HTERT RPE-1 (cell line): ENCODE measurements around the gene GFRA4.

Experiments
- in situ Hi-C: fragments of 300-500 bp; cut with MboI; formaldehyde crosslinking; loops from 4 replicates; pipeline ENCODE4 v1.14.3; 2020; ENCODE audit warnings: low sequenced_read_pairs

GFRA4 gene

DNA sequence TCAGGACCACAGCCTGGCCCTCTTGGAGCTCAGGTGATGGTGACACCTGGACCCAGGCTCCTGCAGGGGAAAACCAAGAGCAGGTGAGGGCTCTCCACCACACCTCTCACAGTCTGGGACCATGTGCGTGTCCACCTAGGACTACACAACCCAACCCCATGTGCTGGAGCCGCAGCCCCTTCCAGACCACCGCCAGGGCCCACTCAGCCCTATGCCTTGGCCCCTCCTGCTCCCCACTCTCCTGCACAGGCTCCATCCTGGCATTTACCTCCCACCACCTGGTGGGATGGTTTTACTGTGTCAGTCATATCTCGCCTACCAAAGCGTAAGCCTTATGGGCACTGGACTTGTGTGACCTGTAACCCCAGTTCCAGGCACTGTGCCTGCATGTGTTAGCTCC, 31.7 kb upstream of the GFRA4 start:
- in situ Hi-C loops = no loop called here

DNA sequence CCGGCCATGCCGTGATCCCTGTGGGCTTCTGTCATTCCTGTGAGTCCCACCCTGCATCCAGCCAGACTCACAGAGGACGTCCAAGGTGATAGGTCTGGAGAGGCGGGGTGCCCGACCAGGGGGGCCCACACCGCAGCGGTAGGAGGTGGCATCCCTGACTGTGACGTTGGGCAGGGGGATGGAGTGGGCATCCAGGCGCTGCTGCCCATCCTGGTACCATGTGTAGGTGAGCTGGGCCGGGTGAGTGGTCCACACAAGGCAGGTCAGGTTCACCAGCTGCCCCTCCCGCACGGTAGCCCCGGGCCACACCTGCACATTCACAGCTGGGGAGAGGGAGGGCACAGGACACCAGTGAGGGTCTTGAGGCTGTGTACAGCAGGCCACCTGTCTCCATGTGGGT, 30.2 kb upstream of the GFRA4 start:
- in situ Hi-C loops = no loop called here

DNA sequence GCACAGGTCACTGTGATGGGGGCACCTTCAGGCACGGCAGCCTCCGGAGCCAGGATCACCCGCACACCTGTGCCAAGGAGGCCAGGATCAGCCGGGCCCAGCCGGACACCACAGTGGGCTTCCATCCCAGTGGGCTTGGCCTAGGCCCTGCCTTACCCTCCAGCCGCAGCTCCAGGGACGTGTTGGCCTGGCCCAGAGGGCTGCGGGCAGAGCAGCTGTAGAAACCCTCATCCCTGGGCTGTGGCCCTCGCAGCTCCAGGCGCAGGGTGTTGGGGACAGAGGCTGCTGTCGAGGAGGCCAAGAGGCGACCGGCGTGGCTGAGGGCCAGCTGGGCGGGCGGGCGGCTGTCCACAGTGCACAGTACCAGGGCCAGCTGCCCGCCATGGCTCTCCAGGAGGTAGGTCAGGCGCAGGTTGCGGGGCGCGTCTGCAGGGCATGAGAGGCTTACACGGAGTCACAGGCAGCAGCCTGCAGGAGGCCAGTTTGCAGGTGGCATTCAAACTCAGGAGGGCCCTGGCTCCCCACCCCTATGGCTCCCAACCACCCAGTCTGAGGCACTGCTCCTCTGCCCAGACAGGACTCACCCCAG, 29.6 kb upstream of the GFRA4 start:
- in situ Hi-C loops = no loop called here

DNA sequence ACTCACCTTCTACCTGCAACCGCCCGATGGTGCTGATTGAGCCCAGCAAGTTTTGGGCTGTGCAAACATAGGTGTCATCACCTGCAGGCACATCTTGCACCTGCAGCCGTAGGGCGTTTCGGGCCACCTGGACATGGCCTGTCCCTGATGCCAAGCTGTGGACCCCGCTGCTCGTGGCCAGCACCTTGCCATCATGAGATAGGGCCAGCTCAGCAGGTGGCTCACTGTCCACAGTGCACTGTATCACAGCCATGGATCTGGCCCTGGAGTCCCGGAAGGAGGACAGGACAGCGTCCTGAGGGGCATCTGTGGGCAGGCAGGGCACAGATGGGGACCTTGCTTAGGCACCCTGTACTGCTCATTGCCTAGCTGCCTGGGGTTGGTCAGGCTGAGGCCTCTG, 28.7 kb upstream of the GFRA4 start:
- in situ Hi-C loops = no loop called here

DNA sequence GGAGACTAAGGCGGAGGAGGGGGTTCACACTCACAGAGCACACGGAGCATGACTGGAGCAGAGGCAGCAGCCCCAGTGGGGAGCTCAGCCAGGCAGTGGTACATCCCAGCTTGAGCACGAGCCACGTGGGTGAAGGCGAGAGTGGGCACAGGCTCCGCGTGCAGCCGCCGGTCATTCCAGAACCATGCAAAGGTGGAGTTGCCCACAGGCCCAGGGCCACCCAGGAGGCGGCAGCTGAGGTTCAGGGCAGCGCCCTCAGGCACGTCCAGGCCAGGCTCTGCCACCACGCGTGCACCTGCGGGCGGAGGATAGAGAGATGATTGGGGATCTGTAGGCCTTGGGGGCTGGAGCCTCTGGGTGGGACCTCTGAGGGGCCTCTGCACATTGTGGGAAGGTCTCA, 28.1 kb upstream of the GFRA4 start:
- in situ Hi-C loops = no loop called here

DNA sequence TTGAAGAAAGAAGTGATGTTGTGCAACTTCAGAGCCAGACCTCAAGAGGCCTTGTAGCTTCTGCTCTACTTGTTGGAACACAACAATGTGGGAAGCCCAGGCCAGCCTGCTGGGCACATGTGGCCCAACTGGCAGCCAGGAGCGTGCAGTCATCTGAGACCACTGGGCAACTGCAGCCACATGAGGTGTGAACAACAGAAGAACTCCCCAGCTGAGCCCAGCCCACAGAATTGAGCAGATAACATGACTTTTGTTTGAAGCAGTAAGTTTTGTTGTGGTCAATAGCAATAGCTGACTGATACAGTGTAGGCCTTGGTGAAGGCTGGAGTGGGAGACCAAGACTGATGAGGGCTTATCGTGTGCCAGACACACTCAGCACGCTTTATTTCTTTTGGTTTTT, 27.2 kb upstream of the GFRA4 start:
- in situ Hi-C loops = no loop called here

DNA sequence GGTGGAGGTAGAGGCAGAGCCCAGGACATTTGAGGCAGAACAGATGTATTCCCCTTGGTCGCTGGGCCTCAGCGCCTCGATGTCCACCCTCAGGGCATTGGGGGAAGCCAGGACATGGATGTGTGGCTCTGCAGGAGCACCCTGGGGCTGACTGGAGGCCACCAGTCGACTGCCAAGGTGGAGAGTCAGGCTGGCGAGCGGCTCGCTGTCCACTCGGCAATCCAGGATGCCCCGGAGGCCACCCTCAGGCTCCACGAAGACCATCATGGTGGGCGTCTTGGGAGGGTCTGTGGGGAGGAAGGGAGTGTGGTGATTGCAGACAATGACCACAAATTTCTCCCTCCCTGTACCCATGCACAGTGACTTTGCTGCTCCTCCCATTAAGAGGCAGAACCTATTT, 26.8 kb upstream of the GFRA4 start:
- in situ Hi-C loops = no loop called here

DNA sequence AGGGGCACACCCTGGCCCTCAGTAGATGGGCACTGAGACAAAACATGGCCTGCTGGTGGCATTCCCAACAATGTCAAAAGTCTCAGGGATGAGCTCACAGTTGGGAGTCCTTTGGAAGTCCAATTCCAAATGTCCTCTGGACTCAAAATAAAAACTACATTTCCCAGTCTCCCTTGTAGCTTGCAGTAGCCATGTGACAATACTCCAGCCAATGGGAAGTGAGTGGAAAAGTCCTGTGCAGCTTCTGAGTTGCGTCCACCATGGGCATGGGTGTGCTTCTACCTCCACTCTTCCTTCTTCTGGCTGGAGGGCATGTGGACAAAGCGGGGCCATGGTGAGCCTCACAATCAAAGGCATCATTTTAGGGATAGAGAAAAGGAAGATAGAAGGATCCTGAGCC, 24.5 kb upstream of the GFRA4 start:
- in situ Hi-C loops = no loop called here

DNA sequence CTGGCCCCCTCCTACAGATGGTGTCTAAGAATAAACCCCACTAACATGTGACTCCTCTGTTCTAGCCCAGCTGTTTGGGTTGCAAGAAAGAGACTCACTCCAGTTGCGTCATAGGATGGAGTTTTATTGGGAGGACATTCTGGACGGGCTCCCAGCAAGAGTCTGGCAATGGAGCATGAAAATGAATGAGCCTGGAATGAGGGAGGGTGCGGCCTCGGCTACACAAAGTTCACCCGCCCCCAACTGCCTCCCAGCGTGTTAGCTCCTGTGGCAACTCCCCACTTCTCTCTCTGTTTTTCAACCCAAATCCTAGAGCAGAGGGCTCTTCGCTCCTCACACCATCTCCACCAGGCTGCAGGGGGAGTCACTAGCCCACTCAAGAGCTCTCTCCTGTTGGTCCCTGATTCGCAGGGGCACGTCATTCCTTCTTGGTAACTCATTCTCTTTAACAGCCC, 23.7 kb upstream of the GFRA4 start:
- in situ Hi-C loops = no loop called here

DNA sequence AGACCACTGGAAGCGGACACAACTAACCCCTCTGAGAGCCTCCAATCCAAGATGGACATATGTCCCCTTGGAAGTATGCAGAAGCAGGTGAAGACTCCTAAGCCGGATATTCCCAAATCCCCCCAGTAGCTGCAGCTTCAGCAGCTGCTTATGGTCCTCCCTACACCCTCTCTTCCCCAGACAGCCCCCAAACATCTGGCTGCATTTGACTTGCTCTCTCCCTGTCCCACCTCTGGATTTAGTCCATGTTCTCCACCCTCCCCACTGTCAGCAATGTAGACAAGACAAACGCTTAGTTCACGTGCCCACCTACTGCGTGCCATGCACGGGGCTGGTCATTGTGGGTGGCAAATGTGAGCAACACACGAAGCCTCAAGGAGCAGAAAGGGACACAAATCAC, 23.2 kb upstream of the GFRA4 start:
- in situ Hi-C loops = no loop called here

DNA sequence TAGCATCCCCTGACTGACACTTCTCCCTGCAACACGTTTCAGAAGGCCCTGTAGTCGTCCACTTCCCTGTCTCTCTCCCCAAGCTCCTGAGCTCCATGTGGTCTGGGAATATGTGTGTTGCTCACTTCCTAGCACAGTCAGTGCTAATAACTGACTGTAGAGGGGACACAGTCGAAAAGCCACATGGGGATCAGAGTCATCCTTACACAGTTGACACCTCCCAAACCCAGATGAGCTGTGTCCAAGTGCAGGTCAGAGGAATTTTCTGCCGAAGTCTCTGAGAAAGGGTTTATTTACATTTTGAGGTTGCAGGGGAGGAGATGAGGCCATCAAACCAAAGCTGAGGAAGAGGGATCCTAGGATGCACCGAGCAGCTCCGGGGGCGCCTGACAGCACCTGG, 22.1 kb upstream of the GFRA4 start:
- in situ Hi-C loops = no loop called here

DNA sequence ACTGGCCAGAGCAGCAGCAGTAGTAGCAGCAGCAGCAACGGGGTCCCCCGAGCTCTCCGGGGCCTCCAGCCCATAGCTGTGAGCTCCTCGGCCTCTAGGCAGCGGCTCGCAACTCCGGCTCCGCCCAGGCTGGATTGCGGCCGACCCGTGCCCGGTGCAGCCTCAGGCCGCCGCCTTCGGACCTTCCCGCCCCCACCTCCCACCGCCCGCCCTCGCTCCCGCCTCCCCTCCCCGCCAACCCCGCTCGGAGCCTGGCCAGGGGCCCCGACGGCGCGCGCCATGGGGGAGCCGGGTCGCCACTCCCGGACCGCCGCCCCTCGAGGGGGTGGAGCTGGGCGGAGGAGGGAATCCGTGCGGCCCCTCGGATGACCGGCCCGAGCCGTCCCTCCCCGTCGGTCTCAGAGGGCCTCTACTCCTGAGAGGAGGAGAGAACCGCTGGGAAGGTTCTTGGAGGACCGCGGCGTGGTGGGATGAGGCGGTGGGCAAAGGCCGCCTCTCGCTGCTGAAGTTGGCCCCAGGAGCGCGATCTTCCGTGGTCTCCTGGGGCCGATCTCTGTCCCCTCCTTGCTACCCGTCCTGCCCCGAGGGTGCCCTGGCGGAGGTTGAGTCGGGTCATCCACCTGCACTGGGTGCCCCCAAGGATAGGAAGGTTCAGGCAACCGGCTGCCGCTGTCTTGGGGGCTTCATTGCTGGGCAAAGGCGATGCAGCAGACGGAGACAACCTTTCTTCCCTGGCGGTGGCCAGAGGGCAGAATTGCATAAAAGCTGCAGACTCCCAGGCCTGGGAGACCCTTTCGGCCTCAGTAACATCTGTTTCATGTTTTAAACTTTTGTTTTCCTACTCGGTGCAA, 19.0 kb upstream of the GFRA4 start, which contains the start of gene ADAM33:
Gene ADAM33 (minus strand): TSS at position 80 of the 851 bp plus-strand sequence. CDS start 6 bp downstream, at position 74.
- in situ Hi-C loops = no loop called here

DNA sequence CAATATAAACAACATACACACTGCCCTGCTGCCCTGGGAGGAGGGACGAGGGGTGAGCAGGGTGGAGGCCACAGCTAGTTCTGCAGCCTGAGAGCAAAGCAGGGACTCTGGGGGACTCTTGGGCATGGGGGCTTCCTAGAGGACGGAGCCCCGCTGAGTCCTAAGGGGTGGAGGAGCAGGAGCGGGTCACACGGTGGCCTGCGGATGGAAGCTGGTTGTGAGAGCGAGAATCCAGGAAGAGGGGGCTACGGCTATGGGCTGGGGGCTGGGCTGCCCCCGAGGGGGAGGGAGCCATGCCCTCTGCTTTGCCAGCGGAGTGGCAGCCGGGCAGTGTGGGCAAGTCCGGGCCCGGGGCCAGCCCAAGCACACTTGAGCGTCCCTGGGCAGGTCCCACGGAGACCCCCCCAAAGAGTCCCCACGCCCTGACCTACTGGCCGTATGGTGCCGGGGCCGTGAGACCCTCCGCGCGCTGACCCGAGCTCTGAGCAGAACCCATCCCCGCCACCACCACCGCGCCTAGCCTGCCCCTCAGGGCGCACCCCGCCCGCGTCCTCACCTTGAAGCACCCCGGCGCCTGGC, 18.2 kb upstream of the GFRA4 start:
- in situ Hi-C loops = no loop called here

DNA sequence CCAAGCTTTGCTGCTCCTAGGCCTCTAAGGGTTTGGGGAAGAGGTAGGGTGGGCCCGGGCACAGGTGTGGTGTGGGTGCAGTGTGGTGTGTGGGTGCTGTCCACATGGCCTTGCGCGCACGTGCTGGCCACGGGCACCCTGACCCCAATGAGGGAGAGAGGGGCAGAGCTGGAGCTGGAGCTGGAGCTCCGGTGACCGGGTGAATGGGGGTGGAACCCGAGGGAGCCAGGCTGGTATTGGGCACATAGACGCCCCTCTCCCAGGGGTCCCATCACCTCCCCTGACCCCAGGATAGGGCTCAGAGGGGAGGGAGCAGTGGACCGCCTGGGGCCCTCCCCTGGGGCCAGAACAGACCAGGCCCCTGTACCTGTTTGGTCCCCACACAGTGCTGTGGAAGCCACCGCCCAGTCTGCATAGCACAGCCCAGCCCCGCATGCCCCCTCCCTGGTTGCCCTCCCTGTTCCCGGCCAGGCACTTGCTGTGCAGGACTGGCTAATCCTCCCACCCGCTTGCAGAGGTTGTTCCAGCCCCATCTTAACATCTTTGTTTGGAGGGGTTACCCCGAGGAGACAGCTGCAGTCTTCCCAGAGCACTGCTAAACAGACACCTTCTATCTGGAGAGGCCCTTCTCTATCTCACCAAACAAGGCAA, 17.6 kb upstream of the GFRA4 start:
- in situ Hi-C loops = no loop called here

DNA sequence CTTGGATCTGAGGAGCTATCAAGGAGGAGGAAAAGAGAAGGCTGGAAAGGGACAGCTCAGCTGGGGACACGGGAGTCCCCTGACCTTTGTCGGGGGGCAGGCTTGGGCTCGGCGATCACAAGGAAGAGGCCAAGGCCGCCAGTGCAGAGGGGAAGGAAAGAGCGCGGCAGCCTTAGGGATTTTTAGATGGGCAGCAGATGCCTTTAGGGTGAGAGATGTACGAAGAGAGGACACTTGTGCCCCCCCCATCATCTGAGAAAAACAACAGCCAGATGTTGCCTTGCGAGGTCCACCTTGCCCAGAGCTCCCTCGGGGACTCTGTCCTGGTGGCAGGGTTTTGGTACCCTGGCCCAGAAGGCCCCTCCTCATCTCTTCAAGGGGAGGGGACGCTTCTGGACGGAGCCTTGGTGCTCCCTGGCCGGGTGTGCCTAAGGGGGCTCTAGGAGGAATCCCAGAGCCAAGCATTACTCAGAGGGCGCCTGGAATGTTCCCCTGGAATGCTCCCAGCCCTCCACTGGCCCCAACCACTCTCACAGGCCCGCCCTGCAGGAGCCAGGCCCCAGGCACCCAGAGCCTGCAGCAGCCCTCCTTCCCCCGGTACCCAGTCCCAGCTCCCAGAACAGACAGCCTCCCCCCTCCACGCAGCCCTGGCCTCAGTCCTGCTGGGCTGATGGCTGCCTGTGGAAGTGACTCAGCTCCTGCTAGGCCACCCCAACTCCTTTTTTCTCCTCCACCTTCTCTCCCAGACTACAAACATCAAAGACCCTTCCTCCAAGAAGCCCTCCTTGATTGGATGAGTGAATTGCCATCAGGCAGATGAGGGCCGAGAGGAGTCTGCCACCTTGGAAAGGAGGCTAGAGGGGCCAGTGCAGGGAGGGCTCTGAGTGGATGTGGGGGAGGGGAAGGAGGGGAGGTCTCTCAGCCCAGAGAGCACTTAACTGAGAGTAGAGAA, 16.8 kb upstream of the GFRA4 start:
- in situ Hi-C loops = no loop called here

DNA sequence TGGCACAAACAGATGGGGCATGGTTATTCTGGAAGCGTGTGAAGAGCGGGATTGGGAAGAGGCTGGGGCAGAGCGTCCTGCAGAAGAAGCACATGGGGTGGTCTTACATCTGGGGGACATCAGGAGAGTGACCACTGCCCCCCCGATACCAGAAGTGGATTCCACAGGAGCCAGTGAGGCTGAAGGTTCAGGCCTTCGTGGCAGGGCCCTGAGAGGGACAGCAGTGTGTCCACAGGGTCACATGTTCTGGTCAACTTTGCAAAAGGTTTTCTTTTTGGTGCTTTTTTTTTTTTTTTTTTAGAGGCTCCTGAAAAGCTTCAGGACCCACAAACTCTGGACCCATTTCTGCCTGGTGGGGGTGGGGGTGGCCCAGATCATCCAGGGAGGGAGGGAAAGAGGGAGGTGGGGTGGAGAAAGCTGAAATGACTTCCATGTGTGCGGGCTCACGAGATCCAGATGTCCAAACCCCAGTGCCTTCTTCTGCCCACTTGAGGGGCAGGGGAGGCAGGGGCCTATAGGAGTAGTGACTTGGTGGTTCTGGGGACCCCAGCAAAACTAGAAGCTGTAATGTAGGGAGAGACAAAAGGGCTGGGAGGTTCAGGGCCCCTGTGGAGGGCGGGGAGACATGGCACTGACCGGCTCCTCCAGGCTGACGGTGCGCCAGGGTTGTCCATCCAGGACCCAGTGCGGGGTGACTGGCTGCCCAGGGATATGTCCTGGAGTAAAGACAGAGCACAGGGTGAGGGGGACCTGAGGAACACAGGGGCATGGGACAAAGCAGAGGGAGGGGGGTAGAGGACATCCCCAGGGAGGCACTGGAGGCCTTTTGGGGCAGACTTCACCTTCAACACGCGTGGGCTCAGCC, 15.9 kb upstream of the GFRA4 start:
- in situ Hi-C loops = no loop called here

DNA sequence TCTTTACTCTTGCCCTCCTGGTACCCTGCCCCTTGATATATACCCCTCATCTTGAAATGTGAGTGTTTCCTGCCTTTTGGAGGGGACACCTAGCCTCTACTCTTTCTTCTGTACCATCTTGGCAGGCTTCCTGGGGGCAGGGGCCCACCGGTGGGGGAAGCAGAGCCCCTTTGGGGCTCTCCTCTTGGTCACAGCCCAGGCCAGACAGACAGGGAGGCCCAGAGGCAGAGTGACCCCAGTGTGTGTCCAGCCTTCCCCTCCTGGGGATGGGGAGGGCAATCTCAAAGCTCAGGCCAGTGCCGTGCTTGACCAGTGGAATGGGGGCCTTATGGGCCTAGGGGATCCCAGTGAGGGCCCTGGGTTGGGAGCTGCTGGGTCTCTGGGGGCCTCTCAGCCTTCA, 15.0 kb upstream of the GFRA4 start:
- in situ Hi-C loops = no loop called here

DNA sequence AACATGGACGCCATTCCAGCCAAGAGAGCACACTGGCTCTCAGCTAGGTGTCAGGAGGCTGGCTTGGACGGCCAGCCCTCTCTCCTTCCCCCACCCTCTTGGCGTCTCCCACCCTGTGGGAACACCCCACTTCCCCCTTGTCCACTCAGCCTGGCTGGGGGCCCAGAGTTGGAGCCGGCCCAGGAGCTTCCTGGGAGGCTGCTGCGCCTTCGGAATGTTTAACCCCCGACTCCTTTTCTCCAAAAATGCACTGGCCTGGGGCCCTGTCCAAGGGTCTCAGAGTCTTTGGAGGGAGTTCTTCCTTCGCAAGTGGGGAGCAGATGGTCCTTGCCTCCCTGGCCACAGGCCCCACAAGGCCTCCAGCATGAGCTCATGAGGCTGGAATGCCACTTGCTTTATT, 14.5 kb upstream of the GFRA4 start:
- in situ Hi-C loops = no loop called here
